GM18907 (cell line): ENCODE results near the gene BEND5.

ENCODE experiments used
- ATAC-seq: cut with Tn5 transposase; IDR thresholded peaks from one replicate; pipeline ENCODE4 v1.9.1; 2021; ENCODE audit warnings: mild to moderate bottlenecking, moderate library complexity; ENCODE audit not compliant: unreplicated experiment

The BEND5 gene

GRCh38 chr1:48776393-48777218, at the start of gene BEND5:
TSS of gene BEND5 (minus strand) at chr1:48776891. CDS start at chr1:48776831, 60 bp downstream.
- no peak for ATAC-seq

GRCh38 chr1:48823168-48823567, 46.5 kb upstream of the BEND5 start:
- ATAC-seq: no peak

DNA sequence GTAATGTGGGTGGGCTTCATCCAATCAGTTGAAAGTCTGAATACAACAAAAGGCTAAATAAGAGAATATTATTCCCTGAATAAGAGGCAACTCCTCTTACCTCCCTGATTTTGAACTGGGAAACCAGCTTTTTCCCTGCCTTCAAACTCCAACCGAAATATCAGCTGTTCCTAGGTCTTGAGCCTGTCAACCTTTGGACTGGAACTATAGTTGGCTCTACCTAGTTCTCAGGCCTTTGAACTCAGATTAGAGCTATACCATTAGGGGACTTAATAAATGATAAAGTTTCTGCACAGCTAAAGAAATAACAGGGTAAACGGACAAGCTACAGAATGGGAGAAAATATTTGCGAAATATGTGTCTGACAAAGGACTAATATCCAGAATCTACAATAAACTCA, 43.8 kb upstream of the BEND5 start:
- ATAC-seq: no peak

GRCh38 chr1:48817505-48818114, 40.9 kb upstream of the BEND5 start:
- peak; percentile 94 for ATAC-seq

GRCh38 chr1:48810740-48811139, 34.0 kb upstream of the BEND5 start:
- no peak for ATAC-seq

- ATAC-seq: no peak
Measured at GRCh38 chr1:48808496-48808895, 31.8 kb upstream of the BEND5 start.

GRCh38 chr1:48807554-48808260, 31.0 kb upstream of the BEND5 start:
- no peak for ATAC-seq

DNA sequence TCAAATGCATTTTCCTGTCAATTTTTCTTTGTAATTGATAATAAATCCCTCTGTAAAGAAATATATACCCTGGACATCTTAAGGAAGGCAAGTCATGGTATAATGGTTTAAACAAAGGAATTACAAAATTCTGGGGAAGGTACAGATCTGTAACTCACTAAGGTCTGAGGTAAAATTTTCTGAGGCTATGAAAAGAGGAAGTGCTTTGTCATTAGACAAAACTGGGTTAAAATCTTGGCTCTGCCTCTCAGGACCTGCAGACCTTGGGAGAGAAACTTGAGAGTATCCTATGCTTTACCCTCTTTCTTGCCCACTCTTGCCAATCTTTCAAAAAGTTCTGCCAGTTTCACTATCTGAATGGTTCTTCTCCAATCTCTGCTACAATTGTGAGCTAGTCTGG, 26.8 kb upstream of the BEND5 start:
- no peak for ATAC-seq

GRCh38 chr1:48794816-48795215, 18.1 kb upstream of the BEND5 start:
- no peak for ATAC-seq

DNA sequence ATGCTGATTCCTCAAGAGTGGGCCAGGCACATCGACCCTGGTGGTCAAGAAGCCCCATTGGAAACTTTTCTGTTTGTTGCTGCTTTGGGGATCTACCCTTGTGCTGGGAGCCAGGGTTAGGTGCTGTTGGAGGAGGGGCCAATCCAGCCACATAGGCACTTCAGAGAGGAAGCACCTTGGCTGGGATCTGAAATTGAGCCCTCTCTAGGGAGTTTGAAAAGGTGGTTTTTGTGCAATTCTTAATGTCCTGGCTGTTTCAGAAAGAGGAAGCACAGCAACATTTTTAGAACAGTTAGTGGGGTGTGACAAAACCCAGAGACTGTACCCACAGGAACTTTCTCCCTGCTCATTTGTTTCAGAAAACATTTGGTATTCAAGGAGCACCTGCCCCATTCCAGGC, 17.2 kb upstream of the BEND5 start:
- ATAC-seq: peak; percentile 88

DNA sequence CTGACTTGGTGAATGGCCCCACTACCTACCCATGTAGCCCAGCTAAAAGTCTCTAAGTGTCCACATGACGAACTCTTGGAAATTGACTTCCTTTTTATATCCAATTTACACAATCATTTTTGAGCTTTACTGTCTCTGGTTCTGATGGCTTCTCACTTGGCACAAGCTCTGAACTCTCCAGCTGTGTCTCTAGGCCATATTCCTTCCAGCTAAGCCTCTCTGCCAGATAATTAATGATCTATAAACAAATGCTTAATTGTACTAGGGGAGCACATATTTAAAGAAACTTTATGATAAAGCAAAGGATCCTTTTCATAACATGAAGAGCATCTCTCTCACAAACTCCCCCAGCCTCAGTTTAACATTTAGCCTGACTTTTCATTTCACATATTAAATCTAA, 16.3 kb upstream of the BEND5 start:
- no peak for ATAC-seq

DNA sequence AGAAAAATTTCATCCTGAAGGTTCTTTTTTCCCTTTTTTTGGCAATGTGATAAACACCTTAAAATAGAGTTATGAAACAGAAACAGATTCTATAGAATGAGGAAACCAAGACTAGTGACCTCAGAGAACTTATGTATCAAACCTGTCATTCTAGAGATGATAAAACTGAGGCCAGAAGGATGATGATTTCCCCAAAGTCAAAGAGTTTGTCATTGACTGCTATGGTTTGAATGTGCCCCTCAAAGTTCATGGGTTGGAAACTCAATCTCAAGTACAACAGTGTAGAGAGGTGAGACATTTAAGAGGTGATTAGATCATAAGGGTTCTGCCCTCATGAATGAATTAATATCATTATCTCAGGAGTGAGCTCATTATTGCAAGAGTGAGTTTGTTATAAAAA, 13.7 kb upstream of the BEND5 start:
- ATAC-seq: no peak

DNA sequence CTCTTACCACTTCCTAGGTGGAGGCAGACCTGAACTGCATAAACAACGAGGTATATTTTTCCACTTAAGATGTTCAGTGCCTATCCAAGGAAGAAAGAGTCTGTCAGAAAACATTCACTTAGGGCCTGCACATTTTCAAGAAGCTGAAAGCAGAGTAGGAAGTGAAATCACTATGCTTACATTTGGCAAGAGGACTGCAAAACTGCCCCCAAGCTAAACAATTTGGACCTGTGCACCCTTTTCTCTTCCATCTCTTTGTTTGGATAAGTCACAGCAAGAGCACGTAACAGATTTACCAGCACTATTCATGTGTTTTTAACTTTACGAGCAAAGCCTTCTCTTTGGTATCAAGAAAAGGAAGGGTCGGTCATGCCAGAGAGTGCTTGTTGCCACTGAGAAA, 13.2 kb upstream of the BEND5 start:
- ATAC-seq: no peak

GRCh38 chr1:48785869-48786268, 9.2 kb upstream of the BEND5 start:
- no peak for ATAC-seq

GRCh38 chr1:48784301-48784700, 7.6 kb upstream of the BEND5 start:
- ATAC-seq: no peak

- ATAC-seq: no peak
Measured at GRCh38 chr1:48777219-48777895, 666 bp upstream of the BEND5 start.

DNA sequence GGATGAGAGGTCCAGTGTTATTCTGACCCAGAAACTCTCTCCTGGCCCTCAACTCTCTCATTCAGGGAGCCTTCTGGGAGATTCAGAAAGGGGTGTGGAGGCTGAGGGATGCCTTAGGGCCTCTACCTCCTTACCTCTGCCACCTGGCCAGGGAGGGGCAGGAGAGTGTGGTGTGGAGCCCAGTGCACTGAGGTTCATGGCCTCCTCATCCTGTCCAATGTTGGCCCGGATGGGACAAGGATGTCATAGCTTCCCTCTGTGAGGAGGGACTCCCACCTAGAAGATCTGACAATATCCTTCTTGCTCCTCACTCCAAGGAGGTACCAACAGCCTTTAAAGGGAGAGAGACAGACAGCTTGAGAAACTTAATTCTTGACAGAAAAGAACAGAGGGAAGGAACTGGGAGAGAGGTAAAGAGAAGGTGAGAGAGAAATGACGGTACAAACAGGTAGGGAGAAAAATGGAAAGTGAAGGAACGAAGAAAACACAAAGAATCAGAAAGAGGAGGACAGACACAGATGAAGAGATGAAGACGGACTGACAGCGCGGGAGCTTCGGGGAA, 779 bp downstream of the BEND5 start:
- no peak for ATAC-seq

DNA sequence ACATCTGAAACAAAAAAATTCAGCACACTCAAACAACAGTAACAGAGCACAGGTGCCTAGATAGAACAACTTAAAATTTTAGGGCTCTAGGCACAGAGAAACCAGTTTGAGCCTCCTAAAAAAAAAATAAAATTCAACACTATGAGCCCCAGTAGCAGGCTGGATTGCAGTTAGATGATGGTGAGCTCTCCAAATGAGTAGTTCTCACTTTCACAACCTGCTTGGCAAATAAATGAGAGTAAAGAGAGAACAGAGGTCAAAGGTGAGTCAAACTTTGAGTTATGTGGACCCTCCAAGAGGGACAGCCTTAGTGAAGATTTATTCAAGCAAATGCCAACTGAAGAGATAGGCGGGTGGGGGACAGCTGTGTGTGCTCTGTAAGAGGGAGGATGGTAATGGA, 3.6 kb downstream of the BEND5 start:
- peak; percentile 66 for ATAC-seq

GRCh38 chr1:48772211-48772610, 4.5 kb downstream of the BEND5 start:
- no peak for ATAC-seq

- ATAC-seq: no peak
Measured at GRCh38 chr1:48771561-48771960, 5.1 kb downstream of the BEND5 start.

DNA sequence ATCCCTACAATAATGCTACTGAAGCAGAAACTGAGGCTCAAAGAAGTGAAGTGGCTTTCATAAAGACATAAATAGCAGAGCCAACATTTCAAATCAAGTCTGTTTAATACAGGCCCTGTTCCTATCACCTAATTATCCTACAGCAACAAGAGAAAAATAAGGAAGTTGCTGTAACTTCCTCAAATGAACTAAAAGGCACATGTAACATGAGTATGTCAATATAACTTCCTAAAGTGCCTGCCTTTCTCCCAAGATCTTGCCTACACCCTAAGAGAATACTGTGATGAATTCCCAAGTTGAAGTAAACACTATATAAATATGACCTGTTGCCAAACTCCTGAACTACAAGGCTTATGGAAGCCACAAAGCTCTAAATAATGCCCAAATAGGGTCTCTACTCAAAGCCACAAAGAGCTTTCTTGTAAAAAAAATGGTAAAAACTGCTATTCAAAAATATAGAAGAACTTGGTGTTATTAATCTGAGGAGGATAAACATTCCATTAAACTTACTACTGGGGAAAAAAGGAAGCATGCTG, 8.6 kb downstream of the BEND5 start:
- ATAC-seq: no peak
